ENCODE results near the gene SLU7.

- TF ChIP-seq CTCF (IDR thresholded peaks at IDR 0.05; ENCODE audit: insufficient read depth, low read depth, low read length): no peak
- TF ChIP-seq EZH2 (IDR thresholded peaks at IDR 0.05; ENCODE audit: insufficient read depth, low read length): no peak
These were observed 62.1 kb downstream of the SLU7 start for GRCh38 chr5:160356550-160357347.
